ENCODE results near the gene SEL1L2.

The SEL1L2 gene

GRCh38 chr20:13995841-13996240 lies 5.4 kb upstream of the SEL1L2 start (continued):
- TF ChIP-seq PBX3 (CRISPR knock-in tag; IDR thresholded peaks at IDR 0.05) (0 out of 2 replicates have a peak, but pooled peaks have one; percentile 57), ZNF335 (tag by site-specific recombination; conservative IDR thresholded peaks at IDR 0.05) (no peak; the same call in none of the 2 replicates), TCF7L2 (IDR thresholded peaks at IDR 0.05; ENCODE audit: borderline replicate concordance, low read depth, low read length) (no peak), GLIS2 (tag by site-specific recombination; IDR thresholded peaks at IDR 0.05) (peak; percentile 38; the same call in 1 of the 2 replicates), ZNF629 (tag by site-specific recombination; IDR thresholded peaks at IDR 0.05) (no peak), ZNF660 (tag by site-specific recombination; IDR thresholded peaks at IDR 0.05) (no peak), ZBTB20 (tag by site-specific recombination; IDR thresholded peaks at IDR 0.05) (peak; percentile 48; the same call in 1 of the 2 replicates), ZIC2 (tag by site-specific recombination; IDR thresholded peaks at IDR 0.05) (peak; percentile 93), ZNF423 (tag by site-specific recombination; IDR thresholded peaks at IDR 0.05) (no peak), ZNF169 (tag by site-specific recombination; IDR thresholded peaks at IDR 0.05) (no peak), HIC1 (tag by site-specific recombination; IDR thresholded peaks at IDR 0.05) (peak; percentile 80), KLF8 (tag by site-specific recombination; IDR thresholded peaks at IDR 0.05) (no peak), ZNF121 (tag by site-specific recombination; IDR thresholded peaks at IDR 0.05) (no peak), ZBTB8A (tag by site-specific recombination; IDR thresholded peaks at IDR 0.05) (peak; percentile 96), ZNF398 (tag by site-specific recombination; IDR thresholded peaks at IDR 0.05) (0 out of 2 replicates have a peak, but pooled peaks have one; percentile 20), ZBTB26 (tag by site-specific recombination; optimal IDR thresholded peaks at IDR 0.05) (peak; percentile 89), ZNF677 (tag by site-specific recombination; IDR thresholded peaks at IDR 0.05) (no peak), HOXA7 (CRISPR knock-in tag; IDR thresholded peaks at IDR 0.05; ENCODE audit: borderline replicate concordance) (no peak), TRIM28 (IDR thresholded peaks at IDR 0.05; ENCODE audit: borderline replicate concordance, low read length) (no peak), ZNF155 (tag by site-specific recombination; IDR thresholded peaks at IDR 0.05) (no peak)

GRCh38 chr20:13995086-13995665 lies 4.8 kb upstream of the SEL1L2 start, which contains the start of gene MACROD2:
Gene MACROD2 (plus strand): TSS chr20:13995516.
- H3K27ac ChIP-seq (ENCODE audit: extremely low read depth, low read depth, low read length), result no peak within 1 kb of the TSS
- no peaks in the 10 kb centered on the region for H3K4me1 ChIP-seq (ENCODE audit: control insufficient read depth, insufficient read depth, low read length)
- no peaks in the 10 kb centered on the region for H3K9me3 ChIP-seq (ENCODE audit: control insufficient read depth, insufficient read depth, low read depth, low read length)
- H3K36me3 ChIP-seq (ENCODE audit: control insufficient read depth in 2 of 2, insufficient read depth in 1 of 2, low read length in 2 of 2), result no peaks in the 10 kb centered on the region
- ChIA-PET POLR2A (interaction anchor here (0.7 to 1.6 kb wide), 5 partner anchors 13 to 230 kb away, joined by 3 to 6 read pairs (median 3); partner anchors contain the start of genes ESF1 and NDUFAF5), CTCF (interaction anchor here (1.0 kb wide), 1 partner anchor 138 kb away, joined by 6 read pairs; no protein-coding TSS in a partner anchor)
- H3K4me3 ChIP-seq (ENCODE audit: low read depth, low read length), result peak within 1 kb of the TSS; percentile 82
- TF ChIP-seq ZNF560 (tag by site-specific recombination; IDR thresholded peaks at IDR 0.05; ENCODE audit: borderline replicate concordance) (no peak), ZNF248 (tag by site-specific recombination; IDR thresholded peaks at IDR 0.05) (no peak), ZNF211 (tag by site-specific recombination; IDR thresholded peaks at IDR 0.05; ENCODE audit: low read depth) (no peak), ZBTB6 (tag by site-specific recombination; IDR thresholded peaks at IDR 0.05) (no peak), ZNF76 (tag by site-specific recombination; IDR thresholded peaks at IDR 0.05; ENCODE audit: borderline replicate concordance, low read depth) (no peak), ZBTB17 (tag by site-specific recombination; IDR thresholded peaks at IDR 0.05) (peak; percentile 50), SP2 (tag by site-specific recombination; IDR thresholded peaks at IDR 0.05) (peak; percentile 95), ZNF473 (tag by site-specific recombination; IDR thresholded peaks at IDR 0.05) (no peak), ZNF558 (tag by site-specific recombination; IDR thresholded peaks at IDR 0.05) (no peak)
